Erythroblast (primary cell): Measurements from ENCODE around the gene FBXL22.

Experiments
- GATA1 ChIP-seq: IDR thresholded peaks from 2 replicates; pipeline ENCODE4 v1.6.1; 2011; ENCODE audit warnings: low read depth, mild to moderate bottlenecking, control low read depth, low read length, moderate library complexity
- POLR2A ChIP-seq: IDR thresholded peaks from 2 replicates; pipeline ENCODE4 v1.6.1; 2011; ENCODE audit warnings: mild to moderate bottlenecking, low read length

- no peak for TF ChIP-seq POLR2A
- TF ChIP-seq GATA1 = no peak
These were observed 45.8 kb upstream of the FBXL22 start for GRCh38 chr15:63551400-63551799.
